ENCODE data around the gene TMEM18. TPM values are rescaled to one million over a fixed set of nuclear protein-coding genes. Genes with fewer than 3 reads are reported as not detected.

Gene TMEM18
- total and polyA plus RNA-seq, 8 donors: 1.4 to 31.1 (median 14.5) TPM

DNA sequence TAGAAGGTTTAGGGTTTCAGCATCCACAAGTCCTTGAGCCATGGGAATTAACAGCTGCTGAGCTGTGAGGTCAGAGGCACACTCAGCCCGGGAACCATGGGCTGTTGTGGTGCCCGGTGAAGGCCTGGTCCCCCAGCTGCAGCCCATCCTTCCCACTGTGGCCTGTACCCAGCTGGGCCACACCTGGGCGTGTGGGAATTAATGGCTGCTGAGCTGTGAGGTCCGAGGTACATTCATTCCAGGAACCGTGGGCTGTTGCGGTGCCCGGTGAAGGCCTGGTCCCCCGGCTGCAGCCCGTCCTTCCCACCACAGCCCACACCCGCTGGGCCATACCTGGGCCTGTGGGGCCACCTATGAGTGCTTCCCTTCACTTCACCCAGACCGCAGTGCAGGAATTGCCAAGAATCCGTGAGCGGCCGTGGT, 25.2 kb downstream of the TMEM18 start:
- Histone ChIP-seq H3K36me3 (no peaks in the 10 kb centered on the region), H3K27ac (no peak overlapping the region), H3K4me1 (no peaks in the 10 kb centered on the region), H3K27me3 (peaks cover 0 to 21% (median 0%) of the 10 kb centered on the region in 3 donors), H3K4me3 (no peak overlapping the region), H3K9me3 (no peaks in the 10 kb centered on the region)
- intact Hi-C loops (cut with DNase I; ENCODE audit: low total_unique reads): no loop called here
- 89 to 95% (median 90%) methylated on average over 6 to 14 of the region's 14 CpGs for WGBS, 5 donors
- peak; percentile 10 to 34 for DNase-seq
- TF ChIP-seq EP300 (IDR thresholded peaks at IDR 0.05) (no peak), POLR2AphosphoS5 (IDR thresholded peaks at IDR 0.05) (no peak), POLR2A (IDR thresholded peaks at IDR 0.05) (no peak)
- TF ChIP-seq, protein P1, sequence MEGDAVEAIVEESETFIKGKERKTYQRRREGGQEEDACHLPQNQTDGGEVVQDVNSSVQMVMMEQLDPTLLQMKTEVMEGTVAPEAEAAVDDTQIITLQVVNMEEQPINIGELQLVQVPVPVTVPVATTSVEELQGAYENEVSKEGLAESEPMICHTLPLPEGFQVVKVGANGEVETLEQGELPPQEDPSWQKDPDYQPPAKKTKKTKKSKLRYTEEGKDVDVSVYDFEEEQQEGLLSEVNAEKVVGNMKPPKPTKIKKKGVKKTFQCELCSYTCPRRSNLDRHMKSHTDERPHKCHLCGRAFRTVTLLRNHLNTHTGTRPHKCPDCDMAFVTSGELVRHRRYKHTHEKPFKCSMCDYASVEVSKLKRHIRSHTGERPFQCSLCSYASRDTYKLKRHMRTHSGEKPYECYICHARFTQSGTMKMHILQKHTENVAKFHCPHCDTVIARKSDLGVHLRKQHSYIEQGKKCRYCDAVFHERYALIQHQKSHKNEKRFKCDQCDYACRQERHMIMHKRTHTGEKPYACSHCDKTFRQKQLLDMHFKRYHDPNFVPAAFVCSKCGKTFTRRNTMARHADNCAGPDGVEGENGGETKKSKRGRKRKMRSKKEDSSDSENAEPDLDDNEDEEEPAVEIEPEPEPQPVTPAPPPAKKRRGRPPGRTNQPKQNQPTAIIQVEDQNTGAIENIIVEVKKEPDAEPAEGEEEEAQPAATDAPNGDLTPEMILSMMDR (IDR thresholded peaks at IDR 0.05): no peak

DNA sequence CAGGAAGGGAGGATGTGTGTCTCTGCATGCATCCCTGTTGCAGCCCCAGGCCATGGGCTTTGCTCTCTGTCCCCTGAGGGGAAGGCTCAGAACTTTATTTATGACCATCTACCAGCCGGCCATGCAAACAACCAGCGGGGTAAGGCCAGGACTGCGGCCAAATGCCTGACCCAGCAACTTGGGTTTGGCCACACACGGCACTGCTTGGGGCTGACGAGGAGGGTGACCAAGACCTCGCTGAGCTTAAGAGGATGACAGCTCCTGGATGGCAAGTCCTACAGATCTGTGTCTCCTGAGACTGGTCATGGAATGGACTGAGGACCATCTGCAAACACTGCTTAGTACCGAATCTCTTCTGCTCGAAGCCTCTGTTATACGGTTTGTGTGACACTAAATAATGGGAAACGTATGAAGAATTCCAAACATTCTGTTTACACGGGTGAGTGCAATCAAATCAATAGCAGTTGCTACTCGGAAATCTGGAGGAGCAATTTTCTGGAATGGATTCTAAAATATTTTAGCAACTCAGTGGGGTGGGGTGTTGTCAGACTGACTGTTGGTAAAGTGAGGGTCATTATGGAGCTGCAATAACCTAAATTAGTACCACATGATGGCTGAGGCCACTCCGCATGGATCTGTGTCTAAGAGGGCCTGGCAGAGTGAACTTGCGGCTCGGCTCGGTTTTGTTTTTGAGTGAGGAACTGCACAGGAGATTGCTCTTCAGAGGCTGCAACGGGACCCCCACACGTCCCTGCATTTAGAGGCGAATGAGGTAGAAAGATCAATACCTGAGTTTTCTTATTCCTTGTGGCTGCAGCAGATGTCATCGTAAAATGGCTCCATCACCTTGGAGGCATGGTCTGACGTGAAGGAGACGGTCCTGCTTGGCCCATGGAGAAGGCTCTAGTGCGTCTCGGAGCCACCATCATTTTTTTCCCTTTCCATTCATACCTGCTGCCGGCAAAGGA, 26.6 kb downstream of the TMEM18 start:
- TF ChIP-seq POLR2A (IDR thresholded peaks at IDR 0.05): no peak
- TF ChIP-seq, protein P1 (IDR thresholded peaks at IDR 0.05): no peak
- TF ChIP-seq EP300 (IDR thresholded peaks at IDR 0.05): no peak
- H3K27ac ChIP-seq: no peak overlapping the region
- no peaks in the 10 kb centered on the region for H3K4me1 ChIP-seq
- peaks cover 0 to 23% (median 0%) of the 10 kb centered on the region in 3 donors for H3K27me3 ChIP-seq
- no peaks in the 10 kb centered on the region for H3K9me3 ChIP-seq
- intact Hi-C loops (cut with DNase I; ENCODE audit: low total_unique reads): no loop called here
- H3K4me3 ChIP-seq: no peak overlapping the region
- H3K36me3 ChIP-seq: no peaks in the 10 kb centered on the region
- WGBS, 5 donors: 73 to 83% (median 77%) methylated on average over 23 to 25 of the region's 25 CpGs
- DNase-seq: peak in 1 of 2 donors; percentile 21

DNA sequence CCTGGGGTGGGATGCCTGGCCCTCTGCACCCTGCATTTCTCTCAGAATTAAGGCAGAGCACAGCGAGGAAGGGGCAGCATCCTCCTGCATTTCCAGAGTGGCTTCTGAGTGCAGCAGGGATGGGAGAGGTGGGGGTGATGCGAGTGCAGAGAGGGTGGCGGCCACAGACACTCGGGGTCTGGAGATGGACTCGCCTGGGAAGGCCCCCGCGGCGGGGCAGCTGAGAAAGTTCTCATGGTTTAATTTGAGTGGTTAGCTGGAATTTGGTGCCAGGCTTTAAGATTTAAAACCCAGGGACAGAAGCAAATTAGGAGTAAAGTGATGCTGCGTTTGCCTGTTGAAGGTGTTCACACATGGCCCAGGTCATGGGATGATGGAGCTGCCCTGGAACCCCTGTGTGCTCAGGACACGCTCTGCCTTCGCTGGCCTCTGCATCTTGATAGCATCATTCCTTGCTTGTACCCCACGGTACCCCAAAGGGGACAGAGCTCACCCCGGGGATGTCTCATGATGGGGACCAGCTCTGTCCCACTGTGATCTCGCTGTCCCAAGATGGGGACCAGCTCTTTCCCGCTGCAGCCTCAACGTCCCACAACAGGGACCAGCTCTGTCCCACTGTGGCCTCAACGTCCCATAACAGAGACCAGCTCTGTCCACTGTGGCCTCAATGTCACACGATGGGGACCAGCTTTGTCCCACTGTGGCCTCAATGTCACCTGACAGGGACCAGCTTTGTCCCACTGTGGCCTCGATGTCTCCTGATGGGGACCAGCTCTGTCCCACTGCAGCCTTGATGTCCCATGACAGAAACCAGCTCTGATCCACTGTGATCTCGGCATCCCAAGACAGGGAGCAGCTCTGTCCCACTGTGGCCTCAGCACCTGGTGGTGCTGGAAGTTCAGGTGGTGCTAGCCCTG, 27.5 kb downstream of the TMEM18 start:
- Histone ChIP-seq H3K27me3 (peaks cover 0 to 30% (median 0%) of the 10 kb centered on the region in 3 donors), H3K27ac (no peak overlapping the region), H3K9me3 (no peaks in the 10 kb centered on the region), H3K4me3 (no peak overlapping the region), H3K4me1 (no peaks in the 10 kb centered on the region), H3K36me3 (no peaks in the 10 kb centered on the region)
- DNase-seq: peak in 1 of 2 donors; percentile 23
- intact Hi-C loops (cut with DNase I; ENCODE audit: low total_unique reads): no loop called here
- TF ChIP-seq EP300 (IDR thresholded peaks at IDR 0.05) (no peak), POLR2A (IDR thresholded peaks at IDR 0.05) (no peak), POLR2AphosphoS5 (IDR thresholded peaks at IDR 0.05) (no peak)
- TF ChIP-seq, protein P1 (IDR thresholded peaks at IDR 0.05): no peak
- WGBS, 5 donors: 85 to 92% (median 91%) methylated on average over 19 to 20 of the region's 20 CpGs
